SU-DHL-6 (cell line): ENCODE results near the gene SLC38A8.

Source experiments
- EZH2phosphoT487 ChIP-seq: fragments of 200-600 bp; sonication (generic), shearing (Covaris generic); conservative IDR thresholded peaks from 2 replicates; pipeline ENCODE4 v1.6.1; 2018; ENCODE audit warnings: mild to moderate bottlenecking, antibody characterized with exemption, low read length, moderate library complexity, mixed read lengths
- TF ChIP-seq, protein P1 (sequence below): fragments of 200-600 bp; sonication (generic); IDR thresholded peaks from one replicate; pipeline ENCODE4 v1.5.1; 2017; ENCODE audit warnings: antibody characterized with exemption, mild to moderate bottlenecking, low read length, moderate library complexity; ENCODE audit not compliant: insufficient read depth, poor library complexity, severe bottlenecking

DNA sequence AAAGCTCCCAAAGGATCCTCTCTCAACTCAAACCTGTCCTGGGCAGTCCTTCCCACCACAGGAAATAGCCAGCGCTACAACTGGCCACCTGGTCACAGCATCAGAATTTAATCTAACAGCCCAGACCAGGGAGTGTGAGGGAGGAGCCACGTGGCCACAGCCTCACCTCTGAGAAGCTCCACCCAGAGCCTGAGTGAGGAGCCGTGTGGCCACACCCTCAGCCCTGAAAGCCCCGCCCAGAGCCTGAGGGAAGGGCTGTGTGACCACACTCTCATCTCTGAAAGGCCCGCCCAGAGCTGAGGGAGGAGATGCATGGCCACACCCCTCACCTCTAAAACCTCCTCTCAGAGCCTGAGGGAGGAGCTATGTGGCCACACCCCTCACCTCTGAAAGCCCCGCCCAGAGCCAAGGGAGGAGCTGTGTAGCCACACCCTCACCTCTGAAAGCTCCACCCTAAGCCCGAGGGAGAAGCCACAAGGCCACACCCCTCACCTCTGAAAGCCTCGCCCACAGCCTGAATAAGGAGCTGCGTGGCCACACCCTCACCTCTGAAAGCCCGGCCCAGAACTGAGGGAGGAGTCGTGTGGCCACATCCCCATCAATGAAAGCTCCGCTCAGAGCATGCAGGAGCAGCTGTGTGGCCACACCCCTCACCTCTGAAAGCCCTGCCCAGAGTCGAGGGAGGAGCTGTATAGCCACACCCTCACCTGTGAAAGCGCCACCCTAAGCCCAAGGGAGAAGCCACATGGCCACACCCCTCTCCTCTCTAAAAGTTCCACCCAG lies 28.6 kb downstream of the SLC38A8 start:
- TF ChIP-seq, protein P1, sequence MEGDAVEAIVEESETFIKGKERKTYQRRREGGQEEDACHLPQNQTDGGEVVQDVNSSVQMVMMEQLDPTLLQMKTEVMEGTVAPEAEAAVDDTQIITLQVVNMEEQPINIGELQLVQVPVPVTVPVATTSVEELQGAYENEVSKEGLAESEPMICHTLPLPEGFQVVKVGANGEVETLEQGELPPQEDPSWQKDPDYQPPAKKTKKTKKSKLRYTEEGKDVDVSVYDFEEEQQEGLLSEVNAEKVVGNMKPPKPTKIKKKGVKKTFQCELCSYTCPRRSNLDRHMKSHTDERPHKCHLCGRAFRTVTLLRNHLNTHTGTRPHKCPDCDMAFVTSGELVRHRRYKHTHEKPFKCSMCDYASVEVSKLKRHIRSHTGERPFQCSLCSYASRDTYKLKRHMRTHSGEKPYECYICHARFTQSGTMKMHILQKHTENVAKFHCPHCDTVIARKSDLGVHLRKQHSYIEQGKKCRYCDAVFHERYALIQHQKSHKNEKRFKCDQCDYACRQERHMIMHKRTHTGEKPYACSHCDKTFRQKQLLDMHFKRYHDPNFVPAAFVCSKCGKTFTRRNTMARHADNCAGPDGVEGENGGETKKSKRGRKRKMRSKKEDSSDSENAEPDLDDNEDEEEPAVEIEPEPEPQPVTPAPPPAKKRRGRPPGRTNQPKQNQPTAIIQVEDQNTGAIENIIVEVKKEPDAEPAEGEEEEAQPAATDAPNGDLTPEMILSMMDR: no peak
- TF ChIP-seq EZH2phosphoT487: no peak
